Stomach (tissue), 9 donors: ENCODE measurements around the gene SHISA6. TPM values are rescaled to one million over a fixed set of nuclear protein-coding genes. Genes with fewer than 3 reads are reported as not detected.
"Not testable (repeated sequence)": the region's sequence is repeated elsewhere in the genome, so short reads cannot be mapped to it uniquely, and the experiment has no call there.

Source experiments
- DNase-seq, 2 donors: peaks; one replicate each; pipeline versions ENCODE4 v3.0.0 to v3.0.0-alpha.2; 2013 to 2019
- H3K27ac ChIP-seq, 5 donors: fragments of 200-600 bp in 4 of 5; sonication (generic) in 4 of 5; one replicate each; pipeline ENCODE4 v1.5.1; 2013 to 2019; ENCODE audit warnings: mild to moderate bottlenecking in 1 of 5, moderate library complexity in 1 of 5
- H3K27me3 ChIP-seq, 3 donors: fragments of 200-600 bp; sonication (generic); one replicate each; pipeline ENCODE4 v1.5.1; 2017 to 2019; ENCODE audit warnings: mixed run types in 1 of 3
- H3K36me3 ChIP-seq, 4 donors: fragments of 200-600 bp; sonication (generic); 1 replicate in 3 of 4; 2 replicates in 1 of 4; pipeline ENCODE4 v1.5.1; 2016 to 2019
- H3K4me1 ChIP-seq, 4 donors: fragments of 200-600 bp; sonication (generic); one replicate each; pipeline ENCODE4 v1.5.1; 2016 to 2019
- H3K4me3 ChIP-seq, 4 donors: fragments of 200-600 bp; sonication (generic) in 3 of 4; one replicate each; pipeline ENCODE4 v1.5.1; 2016 to 2019; ENCODE audit warnings: mild to moderate bottlenecking in 1 of 4
- H3K9me3 ChIP-seq, 4 donors: fragments of 200-600 bp; sonication (generic); one replicate each; pipeline ENCODE4 v1.5.1; 2016 to 2019
- EP300 ChIP-seq: sonication (generic); formaldehyde crosslinking; IDR thresholded peaks from one replicate; pipeline ENCODE4 v1.6.1; 2017; ENCODE audit warnings: antibody characterized with exemption
- POLR2A ChIP-seq, 4 donors: fragments of 450-650 bp; IDR thresholded peaks; one replicate each; pipeline ENCODE4 v1.6.1; 2016; ENCODE audit warnings: antibody characterized with exemption in 4 of 4, control low read depth in 2 of 4, mild to moderate bottlenecking in 1 of 4, moderate library complexity in 1 of 4
- POLR2AphosphoS5 ChIP-seq, 3 donors: sonication (generic); formaldehyde crosslinking; IDR thresholded peaks; one replicate each; pipeline ENCODE4 v1.6.1; 2016; ENCODE audit warnings: antibody characterized with exemption in 3 of 3
- WGBS, 5 donors: extraction: QIAGEN DNeasy Blood & Tissue Kit in 3 of 5; methylation state at CpG; one replicate each; pipeline versions ENCODE4 v1.1.5 to v1.1.7; 2013 to 2018; 5-methylcytosine and 5-hydroxymethylcytosine counted together
- intact Hi-C: fragments of 100-400 bp; cut with DNase I; formaldehyde crosslinking; loops from one replicate; pipeline ENCODE4 v1.15.1; 2023; ENCODE audit warnings: low total_unique reads
- polyA plus RNA-seq, 3 donors: library from polyadenylated mRNA; stranded (reverse); fragments of 200-250 nt; gene quantifications; one replicate each; pipeline ENCODE4 v1.2.3, GENCODE V29; 2013
- total RNA-seq, 5 donors: library from RNA; depleted of rRNA; stranded (reverse); fragments of >200 nt; gene quantifications; one replicate each; pipeline versions ENCODE4 v1.1.0 to v1.2.3, GENCODE V29; 2014 to 2016
- TF ChIP-seq, protein P1 (sequence below), 7 experiments: fragments of 450-650 bp in 4 of 7; fragments of 200-600 bp in 3 of 7; sonication (generic) in 3 of 7; IDR thresholded peaks; one replicate each; pipeline ENCODE4 v1.5.1; 2016 to 2019; ENCODE audit warnings: antibody characterized with exemption in 7 of 7, control low read depth in 2 of 7, mild to moderate bottlenecking in 1 of 7
- donor health status: healthy with polysubstance abuse.
- donor health status: Bipolar disorder and iron deficiency.
- donor health status: healthy.

The SHISA6 gene
- total and polyA plus RNA-seq, 8 donors = 0.15 to 3.6 (median 1.3) TPM; not detected in 1

DNA sequence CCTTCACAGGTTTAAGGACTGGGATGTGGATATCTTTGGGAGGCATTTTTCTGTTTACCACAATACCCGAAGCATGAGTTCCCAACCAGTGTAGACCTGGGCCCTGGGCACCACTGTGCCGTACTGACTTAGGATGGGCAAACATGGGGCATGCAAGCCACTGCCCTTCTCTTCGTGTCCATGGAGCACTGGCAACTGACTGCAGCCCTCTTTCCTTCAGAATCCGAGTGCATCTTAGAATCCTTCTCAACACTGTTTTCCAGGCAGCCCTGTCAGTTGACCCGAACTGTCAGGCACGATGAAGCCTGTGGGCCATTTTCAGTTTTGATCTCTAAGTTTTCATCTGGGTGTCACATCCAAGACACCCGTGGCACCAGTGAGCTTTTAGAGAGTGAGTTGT lies 59.2 kb downstream of the SHISA6 start:
- H3K9me3 ChIP-seq = no peaks in the 10 kb centered on the region
- H3K27me3 ChIP-seq = no peaks in the 10 kb centered on the region
- H3K36me3 ChIP-seq = no peaks in the 10 kb centered on the region
- H3K4me3 ChIP-seq = no peak overlapping the region
- 81 to 91% (median 89%) methylated on average over 7 of the region's 7 CpGs for WGBS, 5 donors
- no peak overlapping the region for H3K27ac ChIP-seq
- H3K4me1 ChIP-seq = no peaks in the 10 kb centered on the region
- intact Hi-C loops = no loop called here
- TF ChIP-seq, protein P1, sequence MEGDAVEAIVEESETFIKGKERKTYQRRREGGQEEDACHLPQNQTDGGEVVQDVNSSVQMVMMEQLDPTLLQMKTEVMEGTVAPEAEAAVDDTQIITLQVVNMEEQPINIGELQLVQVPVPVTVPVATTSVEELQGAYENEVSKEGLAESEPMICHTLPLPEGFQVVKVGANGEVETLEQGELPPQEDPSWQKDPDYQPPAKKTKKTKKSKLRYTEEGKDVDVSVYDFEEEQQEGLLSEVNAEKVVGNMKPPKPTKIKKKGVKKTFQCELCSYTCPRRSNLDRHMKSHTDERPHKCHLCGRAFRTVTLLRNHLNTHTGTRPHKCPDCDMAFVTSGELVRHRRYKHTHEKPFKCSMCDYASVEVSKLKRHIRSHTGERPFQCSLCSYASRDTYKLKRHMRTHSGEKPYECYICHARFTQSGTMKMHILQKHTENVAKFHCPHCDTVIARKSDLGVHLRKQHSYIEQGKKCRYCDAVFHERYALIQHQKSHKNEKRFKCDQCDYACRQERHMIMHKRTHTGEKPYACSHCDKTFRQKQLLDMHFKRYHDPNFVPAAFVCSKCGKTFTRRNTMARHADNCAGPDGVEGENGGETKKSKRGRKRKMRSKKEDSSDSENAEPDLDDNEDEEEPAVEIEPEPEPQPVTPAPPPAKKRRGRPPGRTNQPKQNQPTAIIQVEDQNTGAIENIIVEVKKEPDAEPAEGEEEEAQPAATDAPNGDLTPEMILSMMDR (IDR thresholded peaks at IDR 0.05) = no peak
- no peak for TF ChIP-seq EP300
- TF ChIP-seq POLR2A (IDR thresholded peaks at IDR 0.05) = no peak
- no peak for TF ChIP-seq POLR2AphosphoS5 (IDR thresholded peaks at IDR 0.05)
- no peak for DNase-seq

DNA sequence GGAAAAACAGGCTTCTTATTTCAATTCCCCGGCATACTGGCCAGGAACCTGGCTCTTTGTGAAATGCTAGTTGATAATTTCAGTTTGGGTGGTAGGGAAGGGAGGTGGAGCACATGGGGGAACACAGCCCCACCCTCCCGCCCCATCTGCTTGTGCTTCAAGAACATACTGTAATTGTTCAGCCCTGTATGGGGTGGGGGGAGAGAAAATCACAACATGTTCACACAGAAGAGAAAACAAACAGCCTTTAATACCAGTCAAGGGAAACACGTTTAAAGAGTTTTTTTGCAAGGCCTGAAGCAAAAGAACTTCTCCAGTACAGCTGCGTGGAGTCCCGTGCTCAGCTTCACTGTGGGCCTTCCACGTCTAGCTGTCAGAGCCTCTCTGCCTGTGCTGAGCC lies 59.7 kb downstream of the SHISA6 start:
- H3K27ac ChIP-seq = no peak overlapping the region
- no peaks in the 10 kb centered on the region for H3K36me3 ChIP-seq
- no peaks in the 10 kb centered on the region for H3K4me1 ChIP-seq
- DNase-seq = no peak
- H3K27me3 ChIP-seq = no peaks in the 10 kb centered on the region
- no peaks in the 10 kb centered on the region for H3K9me3 ChIP-seq
- no peak overlapping the region for H3K4me3 ChIP-seq
- 75 to 85% (median 82%) methylated on average over 6 of the region's 6 CpGs for WGBS, 5 donors
- TF ChIP-seq POLR2A (IDR thresholded peaks at IDR 0.05) = no peak
- TF ChIP-seq, protein P1 (IDR thresholded peaks at IDR 0.05) = no peak
- TF ChIP-seq EP300 = no peak
- TF ChIP-seq POLR2AphosphoS5 (IDR thresholded peaks at IDR 0.05) = no peak
- intact Hi-C loops = no loop called here

DNA sequence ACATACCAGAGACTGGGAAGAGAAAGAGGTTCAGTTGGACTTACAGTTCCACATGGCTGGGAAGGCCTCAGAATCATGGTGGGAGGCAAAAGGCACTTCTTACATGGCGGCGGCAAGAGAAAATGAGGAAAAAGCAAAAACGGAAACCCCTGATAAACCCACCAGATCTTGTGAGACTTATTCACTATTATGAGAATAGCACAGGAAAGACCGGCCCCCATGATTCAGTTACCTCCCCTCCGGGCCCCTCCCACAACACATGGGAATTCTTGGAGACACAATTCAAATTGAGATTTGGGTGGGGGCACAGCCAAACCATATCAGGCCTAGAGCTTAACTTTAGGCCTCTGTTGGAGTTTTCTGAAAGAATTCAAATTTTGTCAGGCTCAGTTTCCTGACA lies 60.9 kb downstream of the SHISA6 start:
- H3K27ac ChIP-seq, H3K27me3 ChIP-seq, H3K9me3 ChIP-seq, H3K4me1 ChIP-seq, DNase-seq, H3K4me3 ChIP-seq, intact Hi-C loops, H3K36me3 ChIP-seq: not testable (repeated sequence)
- WGBS, 5 donors = 94 to 98% (median 97%) methylated on average over 5 of the region's 5 CpGs

DNA sequence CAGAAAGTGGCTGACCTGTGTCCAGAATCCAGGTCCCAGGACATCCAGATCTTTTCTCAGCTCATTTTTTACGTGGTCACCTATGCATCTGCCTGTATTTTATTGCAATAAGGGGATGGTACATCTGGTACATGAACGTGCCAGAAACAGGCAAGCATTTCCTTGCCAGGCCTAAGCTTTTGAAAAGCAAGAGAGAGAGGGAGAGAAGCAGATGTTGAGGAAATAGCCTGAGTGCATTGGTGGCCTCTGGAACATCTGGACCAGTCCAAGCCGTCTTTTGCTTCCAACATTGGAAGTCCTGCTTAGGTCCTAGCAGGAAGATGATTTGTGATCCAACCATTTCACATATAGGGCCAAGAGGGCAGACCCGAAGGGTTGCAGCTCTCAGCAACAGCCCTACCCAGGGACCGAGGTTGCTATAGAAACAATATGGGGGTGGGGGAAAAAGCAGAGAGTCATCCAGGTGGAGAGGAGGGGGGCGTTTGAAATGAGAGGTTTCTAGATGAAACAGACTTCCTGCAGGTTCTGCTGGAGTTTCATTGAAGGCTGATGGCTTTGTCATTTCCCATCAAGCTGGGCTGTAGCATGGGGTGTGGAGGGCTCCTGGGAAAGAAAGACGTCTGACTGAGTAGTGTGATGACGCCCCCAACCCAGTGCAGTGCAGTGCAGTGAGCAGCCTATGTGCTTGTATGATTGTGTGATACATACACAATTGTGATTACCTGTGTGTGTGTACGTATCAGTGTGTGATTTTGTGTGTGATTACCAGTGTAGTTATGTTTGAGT lies 61.6 kb downstream of the SHISA6 start:
- Histone ChIP-seq H3K36me3 (no peaks in the 10 kb centered on the region), H3K27ac (no peak overlapping the region), H3K9me3 (no peaks in the 10 kb centered on the region), H3K4me1 (no peaks in the 10 kb centered on the region), H3K27me3 (no peaks in the 10 kb centered on the region), H3K4me3 (no peak overlapping the region)
- 72 to 77% (median 76%) methylated on average over 9 of the region's 9 CpGs for WGBS, 5 donors
- intact Hi-C loops = no loop called here
- DNase-seq = no peak
- TF ChIP-seq, protein P1 (IDR thresholded peaks at IDR 0.05) = no peak

DNA sequence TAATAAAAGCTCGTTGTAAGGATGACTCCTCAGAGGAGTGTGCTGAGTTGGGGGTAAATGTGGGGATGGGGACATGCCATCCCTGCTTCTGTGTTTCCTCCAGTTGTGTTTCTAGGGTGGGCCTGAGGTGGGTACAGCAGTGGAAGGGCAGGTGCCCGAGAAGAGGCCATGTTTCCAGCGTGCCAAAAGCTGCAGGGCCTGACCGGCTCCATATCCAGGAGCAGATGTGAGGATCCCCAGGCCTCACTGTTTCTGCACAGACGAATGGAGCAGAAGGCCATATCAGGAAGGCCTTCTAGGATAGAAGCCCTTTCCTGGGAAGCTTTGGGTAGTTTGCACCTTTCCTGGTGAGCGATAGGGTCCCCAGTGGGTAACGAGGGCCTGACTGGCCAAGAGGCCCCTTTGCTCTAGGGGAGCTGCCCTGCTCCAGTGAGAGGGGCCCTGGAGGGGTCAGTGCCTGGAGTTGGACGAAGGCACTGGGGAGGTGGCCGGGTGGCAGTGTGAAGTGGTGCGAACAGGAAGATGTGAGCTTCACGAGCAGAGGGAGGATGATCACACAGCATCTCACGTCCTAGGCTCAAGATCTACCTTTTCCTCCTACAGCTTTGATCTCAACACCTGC lies 62.9 kb downstream of the SHISA6 start:
- Histone ChIP-seq H3K27ac (no peak overlapping the region), H3K4me3 (no peak overlapping the region), H3K9me3 (no peaks in the 10 kb centered on the region), H3K36me3 (no peaks in the 10 kb centered on the region), H3K4me1 (no peaks in the 10 kb centered on the region), H3K27me3 (no peaks in the 10 kb centered on the region)
- WGBS, 5 donors = 89 to 93% (median 91%) methylated on average over 12 of the region's 12 CpGs
- no peak for DNase-seq
- intact Hi-C loops = no loop called here
- TF ChIP-seq EP300 (no peak), POLR2AphosphoS5 (IDR thresholded peaks at IDR 0.05) (no peak), POLR2A (IDR thresholded peaks at IDR 0.05) (no peak)
- TF ChIP-seq, protein P1 (IDR thresholded peaks at IDR 0.05) = no peak
